ENCODE results near the gene TMEM91.
"Not testable (repeated sequence)": the region's sequence is repeated elsewhere in the genome, so short reads cannot be mapped to it uniquely, and the experiment has no call there.

Gene TMEM91

DNA sequence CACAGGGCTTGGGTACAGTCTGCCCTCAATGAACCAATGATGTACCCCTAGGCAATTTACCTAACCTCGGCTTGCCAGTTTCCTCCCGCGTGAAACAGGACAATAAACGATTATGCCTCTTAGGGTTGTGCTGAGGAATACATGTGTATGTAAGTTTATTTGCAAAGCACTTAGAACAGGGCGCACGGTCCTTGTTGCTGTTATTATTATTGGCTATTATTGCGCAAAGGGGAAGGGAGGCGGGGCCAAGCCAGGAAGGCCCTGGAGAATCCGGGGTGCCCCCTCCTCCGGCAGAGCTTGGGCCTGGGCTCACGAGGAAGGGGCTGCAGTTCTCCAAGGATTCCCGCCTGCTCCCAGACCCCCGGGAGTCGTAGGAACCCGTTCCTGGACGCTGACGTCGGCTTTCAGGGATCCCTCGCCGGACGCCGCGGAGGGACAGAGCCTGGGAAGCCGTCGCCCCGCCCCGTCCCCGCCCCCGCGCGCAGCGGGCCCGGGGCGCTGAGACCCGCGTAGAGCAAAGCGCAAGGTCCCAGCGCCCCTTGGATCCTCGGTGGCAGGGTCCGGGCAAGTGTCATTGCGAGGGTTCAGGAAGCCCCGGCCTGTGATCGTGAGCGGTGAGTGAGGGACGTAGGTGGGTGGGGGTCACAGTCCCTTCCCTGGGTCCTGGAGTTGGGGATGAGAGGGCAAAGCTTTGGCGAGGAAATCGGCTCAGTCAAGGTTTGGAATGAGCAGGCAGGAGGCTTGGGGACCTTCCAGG lies at the start of gene TMEM91:
Gene TMEM91 (plus strand): TSS at position 293 of the 757 bp plus-strand sequence. CDS start 1,777 bp downstream, outside the sequence.
- no peak for DNase-seq

DNA sequence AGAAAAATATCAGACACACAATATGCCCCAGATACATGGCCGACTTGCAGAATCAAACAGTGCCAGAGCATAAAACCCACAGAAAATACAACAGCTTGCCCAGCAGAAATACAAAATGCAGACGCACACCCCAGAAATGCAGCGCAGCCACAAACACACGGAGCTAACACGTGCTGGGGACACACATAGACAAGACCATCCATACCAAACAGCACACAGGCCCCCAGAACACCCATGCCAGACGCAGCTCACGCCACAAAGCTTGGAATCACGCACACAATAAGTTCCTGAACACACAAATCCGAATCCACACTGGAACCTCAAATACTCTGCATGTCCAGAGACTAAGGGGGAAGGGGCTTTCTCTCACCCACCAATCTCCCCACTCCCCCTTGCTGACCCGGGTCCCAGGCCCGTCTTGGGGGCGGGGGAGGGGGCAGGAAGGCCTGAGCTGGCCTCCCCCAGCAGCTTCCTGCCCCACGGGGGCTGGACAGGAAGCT lies 49.2 kb upstream of the TMEM91 start:
- DNase-seq: no peak

DNA sequence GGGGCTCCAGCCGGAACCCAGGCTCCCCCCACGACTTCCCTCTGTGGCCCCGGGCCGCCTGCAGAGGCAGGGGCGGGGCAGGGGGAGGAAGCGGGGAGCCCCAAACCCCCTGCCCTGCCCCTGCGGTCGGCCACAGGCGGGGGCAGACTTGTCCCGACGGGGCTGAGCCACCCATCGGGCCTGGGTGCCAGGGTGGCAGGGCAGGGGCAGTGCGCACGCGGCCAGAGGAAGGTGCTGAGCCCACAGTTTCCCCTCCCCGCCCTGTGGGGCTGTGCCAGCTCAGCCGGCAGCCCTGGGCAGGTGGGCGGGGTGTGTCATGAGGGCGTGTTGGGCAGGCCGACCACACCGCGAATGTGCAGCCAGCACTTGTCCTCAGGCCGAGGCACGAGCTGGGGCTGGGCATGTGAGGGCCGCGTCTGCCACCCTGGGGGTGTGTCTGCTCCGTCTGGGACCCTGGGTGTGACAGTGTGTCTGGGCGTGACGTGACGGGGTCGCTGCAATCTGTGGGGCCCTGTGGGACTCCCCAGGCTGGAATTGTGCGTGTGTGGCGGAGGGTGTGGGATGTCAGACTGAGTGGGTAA lies 48.7 kb upstream of the TMEM91 start:
- DNase-seq: peak; percentile 87

DNA sequence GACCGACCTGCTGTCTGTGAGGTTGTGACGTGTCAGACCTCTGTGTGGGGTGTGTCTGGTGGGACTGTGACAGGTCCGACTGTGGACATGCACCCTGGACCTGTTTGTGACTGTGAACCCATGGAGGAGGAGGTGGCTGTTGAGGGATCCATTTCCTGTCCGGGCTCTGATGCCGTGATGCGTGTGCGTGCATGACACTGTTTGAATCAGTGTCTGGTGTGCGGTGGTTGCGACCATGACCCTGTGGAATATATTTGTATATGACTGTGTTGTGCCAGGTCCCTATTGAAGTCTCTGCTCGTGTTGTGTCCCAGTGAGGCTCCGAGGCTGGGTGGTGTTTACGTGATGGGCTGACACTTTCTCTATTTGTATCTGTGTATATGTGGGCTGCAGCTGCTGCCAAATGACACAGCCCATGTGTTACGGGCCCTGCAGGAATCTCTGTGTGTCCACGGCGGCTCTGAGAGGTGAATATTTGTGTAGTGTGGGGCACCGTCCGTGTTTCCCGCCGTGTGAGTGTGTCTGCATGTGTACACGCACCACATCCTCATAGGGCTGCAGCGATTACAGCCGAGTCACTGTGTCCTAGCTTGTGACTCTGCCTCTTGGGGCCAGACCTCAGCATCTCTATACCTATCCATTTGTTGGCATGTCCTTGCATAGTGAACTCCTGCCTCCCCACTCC lies 48.0 kb upstream of the TMEM91 start:
- no peak for DNase-seq

DNA sequence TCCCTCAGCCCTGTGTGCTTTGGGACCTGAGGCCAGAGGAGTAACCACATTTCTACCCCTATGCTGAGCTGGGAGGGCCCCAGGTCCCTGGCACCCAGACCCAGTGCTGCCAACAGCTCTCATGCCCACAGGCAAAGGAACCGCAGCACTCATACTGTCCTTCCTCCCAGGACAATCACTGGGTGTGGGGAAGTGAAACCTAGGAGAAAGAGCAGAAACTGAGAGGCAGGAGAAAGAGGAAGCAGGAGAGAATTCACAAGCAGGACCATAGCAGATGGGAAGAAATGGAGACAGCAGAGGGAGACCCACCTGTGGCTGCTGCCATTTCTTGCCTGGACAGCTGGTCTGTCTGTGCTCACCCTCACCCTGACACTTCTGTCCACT lies 47.5 kb upstream of the TMEM91 start:
- no peak for DNase-seq

DNA sequence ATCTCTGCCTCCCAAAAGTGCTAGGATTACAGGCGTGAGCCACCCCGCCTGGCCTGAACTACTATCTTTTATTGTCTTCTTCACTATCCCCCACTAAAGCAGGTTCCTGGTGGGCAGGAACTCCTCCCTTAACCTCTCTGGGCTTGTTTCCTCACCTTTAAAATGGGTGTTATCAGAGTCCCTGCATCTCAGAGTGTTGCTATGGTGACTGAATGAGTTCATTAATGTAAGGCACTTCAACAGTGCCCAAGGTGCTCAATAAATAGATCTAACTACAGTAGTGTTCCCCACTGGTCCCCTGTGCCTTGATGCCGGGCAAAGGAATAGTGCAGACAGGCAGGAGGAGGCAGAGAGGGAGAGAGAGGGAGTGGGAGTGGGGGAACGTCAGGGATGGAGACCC lies 45.9 kb upstream of the TMEM91 start:
- no peak for DNase-seq

DNA sequence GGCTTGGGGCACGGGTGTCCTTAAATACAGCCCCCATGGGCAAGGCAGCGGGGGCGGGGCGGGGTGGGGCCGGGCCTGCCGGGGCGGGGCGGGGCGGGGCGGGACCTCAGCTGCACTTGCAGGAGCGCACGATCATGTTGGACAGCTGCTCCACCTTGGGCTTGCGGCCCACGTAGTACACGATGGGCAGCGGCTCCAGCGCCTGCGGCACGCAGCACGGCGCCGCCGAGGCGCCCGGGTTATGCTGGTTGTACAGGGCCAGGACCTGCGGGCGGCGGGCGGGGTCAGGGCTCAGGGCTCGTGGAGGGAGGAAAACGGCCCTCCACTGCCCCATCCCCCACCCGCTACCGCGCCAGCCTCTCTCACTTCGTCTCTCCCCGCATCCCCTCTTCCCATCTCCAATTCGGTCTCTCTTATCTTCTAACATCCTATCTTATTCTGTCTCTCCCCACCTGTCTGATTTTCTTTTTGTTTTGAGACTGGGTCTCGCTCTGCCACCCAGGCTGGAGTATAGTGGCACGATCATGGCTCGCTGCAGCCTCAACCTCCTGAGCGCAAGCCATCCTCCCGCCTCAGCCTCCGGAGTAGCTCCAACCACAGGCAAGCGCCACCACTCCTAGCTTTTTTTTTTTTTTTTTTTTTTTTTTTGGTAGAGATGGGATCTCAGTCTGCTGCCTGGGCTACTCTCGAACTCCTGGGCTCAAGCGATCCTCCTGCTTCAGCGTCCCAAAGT lies 45.2 kb upstream of the TMEM91 start:
- DNase-seq: no peak

DNA sequence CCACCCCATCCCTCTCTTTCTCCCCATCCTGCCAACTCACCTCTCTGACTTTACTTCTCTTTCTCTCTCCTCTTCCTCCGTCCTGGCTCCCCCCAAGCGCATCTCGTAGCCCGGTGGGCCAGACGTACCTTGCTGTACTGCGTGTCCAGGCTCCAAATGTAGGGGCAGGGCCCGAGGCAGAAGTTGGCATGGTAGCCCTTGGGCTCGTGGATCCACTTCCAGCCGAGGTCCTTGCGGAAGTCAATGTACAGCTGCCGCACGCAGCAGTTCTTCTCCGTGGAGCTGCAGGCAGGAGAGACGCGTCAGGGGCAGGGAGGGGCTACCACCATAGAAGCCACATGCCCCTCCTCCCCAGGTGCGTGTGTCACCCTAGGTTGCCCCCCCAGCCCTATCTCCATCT lies 44.3 kb upstream of the TMEM91 start:
- DNase-seq: no peak

DNA sequence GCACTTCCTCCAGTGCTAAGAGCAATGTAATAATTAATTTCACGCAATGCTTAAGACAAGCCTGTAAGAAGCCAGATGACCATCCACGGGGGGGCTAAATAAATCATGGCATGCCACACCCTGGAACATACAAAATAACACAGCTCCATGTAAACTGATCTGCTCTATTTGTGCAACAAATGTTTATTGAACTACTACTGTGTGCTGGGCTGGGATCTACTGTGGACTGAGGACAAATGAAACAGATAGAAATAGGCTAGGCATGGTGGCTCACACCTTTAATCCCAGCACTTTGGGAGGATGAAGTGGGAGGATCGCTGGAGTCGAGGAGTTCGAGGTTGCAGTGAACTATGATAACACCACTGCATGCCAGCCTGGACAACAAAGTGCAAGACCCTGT lies 43.9 kb upstream of the TMEM91 start:
- DNase-seq: no peak

DNA sequence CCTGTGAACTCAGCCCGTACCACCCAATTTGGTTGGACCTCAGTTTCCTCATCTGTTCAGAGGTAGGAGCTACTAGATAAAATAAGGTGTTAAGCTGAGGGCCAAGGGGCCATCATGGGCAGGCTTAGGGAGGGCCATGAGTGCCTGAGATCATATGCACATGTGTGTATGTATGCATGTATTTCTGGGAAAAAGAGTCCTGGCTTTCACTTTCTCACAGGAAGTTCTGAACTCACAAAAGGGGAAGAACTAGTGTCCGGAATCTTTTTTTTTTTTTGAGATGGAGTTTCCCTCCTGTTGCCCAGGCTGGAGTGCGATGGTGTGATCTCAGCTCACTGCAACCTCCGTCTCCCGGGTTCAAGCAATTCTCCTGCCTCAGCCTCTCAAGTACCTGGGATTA lies 41.5 kb upstream of the TMEM91 start:
- DNase-seq: no peak

DNA sequence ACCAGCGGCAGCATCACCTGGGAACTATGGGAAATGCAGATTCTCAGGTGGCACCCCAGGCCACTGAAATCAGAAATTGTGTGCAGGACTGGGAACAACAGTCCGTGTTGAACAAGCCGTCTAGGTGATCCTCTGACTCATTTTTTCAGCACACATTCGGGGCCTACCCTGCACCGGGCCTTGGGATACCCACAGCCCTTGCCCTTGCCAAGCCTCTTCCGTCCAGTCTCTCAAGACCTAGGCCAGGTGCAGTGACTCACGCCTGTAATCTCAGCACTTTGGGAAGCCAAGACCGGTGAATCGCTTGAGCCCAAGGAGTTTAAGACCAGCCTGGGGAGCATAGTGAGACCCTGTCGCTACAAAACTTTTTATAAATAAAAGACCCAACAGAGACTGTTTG lies 40.9 kb upstream of the TMEM91 start:
- DNase-seq: no peak

DNA sequence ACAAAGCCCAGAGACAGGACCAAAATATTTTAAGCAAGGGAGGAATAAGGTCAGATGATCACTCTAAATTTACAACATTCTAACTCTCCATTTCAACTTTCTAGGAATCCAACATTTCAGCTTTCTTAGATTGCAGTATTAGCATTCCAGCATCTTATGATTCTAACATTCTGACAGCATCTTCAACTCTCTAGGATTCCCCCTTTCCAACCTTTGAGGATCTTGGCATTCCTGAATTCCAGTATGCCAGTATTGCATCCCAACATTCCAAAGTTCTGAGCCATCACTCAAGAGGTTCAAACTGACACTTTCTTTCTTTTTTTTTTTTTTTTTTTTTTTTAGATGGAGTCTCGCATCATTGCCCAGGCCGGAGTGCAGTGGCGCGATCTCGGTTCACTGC lies 36.4 kb upstream of the TMEM91 start:
- DNase-seq: no peak

DNA sequence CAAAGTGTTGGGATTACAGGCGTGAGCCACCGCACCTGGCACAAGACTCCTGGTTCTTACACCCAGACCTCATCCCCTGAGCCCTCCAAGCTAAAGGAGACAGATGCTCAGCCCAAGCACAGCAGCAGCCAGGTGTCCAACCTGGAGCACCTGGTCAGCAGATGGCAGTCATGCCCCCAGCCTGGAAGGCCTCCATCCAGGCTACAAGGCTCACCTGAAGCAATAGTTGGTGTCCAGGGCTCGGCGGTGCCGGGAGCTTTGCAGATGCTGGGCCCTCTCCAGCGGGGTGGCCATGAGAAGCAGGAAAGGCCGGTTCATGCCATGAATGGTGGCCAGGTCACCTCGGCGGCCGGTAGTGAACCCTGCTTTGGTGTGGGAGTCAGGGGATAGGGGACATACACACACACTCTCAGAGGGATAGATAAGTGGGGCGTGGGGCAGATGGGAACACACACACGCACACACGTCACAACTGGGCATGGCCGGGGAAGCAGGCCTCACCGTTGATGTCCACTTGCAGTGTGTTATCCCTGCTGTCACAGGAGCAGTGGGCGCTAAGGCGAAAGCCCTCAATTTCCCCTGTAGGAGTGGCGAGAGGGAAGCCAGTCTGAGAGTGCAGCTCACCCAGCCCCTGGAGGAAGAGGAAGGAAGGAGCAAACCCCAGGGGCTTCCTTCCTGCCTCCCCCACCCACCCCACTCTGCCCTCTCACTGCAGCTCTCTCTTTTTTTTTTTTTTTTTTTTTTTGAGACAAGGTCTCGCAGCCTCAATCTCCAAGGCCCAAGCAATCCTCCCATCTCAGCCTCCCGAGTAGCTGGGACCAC lies 34.5 kb upstream of the TMEM91 start:
- no peak for DNase-seq

DNA sequence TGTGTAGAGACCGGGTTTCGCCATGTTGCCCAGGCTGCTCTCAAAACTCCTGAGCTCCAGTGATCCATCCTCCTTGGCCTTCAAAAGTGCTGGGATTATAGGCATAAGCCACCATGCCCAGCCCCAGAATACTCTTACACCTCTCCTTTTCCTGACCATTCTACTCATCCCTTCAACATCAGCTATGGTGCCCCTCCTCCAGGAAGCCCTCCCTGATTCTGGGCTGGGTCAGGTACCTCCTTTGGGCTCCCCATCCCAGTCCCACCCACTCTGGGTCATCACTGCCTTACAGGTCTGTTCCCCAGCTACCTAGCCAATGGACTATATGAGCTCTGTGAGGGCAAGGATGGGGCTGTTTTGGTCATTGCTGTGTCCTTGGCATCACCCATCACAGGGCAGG lies 32.2 kb upstream of the TMEM91 start:
- DNase-seq: no peak

DNA sequence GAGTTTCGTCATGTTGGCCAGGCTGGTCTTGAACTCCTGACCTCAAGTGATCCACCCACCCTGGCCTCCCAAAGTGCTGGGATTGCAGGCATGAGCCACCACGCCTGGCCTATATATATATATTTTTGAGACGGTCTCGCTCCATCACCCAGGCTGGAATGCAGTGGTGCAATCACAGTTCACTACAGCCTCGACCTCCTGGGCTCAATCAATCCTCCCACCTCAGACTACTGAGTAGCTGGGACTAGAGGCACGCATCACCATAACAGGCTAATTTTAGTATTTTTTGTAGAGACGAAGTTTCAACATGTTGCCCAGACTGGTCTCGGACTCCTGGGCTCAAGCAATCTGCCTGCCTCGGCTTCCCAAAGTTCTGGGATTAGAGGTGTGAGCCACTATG lies 29.4 kb upstream of the TMEM91 start:
- DNase-seq: not testable (repeated sequence)

DNA sequence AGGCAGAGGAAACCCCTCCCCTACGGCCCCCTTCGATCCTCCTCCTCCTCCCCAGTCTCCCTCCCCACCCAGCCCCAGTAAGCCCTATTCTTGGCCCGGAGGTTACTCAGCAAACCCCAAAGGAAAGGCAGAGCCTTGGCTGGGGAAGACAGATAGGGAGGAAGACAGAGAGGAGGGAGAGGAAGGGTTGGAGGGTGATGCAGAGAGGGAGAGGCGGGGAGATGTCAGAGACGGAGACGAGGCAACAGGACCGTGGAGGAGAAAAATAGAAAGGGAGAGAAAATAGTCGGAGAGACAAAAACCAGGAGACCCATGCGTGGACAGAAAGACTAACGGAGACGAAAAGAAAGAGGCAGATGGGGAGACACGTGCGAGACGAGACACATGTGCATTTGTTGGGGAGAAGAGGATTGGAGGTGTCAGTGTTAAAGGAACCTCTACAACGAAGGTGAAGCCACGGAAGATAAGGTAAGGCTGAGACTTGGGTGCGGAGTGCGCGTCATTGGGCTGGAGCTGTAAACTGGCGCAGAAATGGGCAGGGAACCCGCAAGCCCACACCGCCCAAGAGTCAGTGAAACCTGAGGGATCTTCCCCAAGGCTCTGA lies 25.5 kb upstream of the TMEM91 start:
- DNase-seq: no peak

DNA sequence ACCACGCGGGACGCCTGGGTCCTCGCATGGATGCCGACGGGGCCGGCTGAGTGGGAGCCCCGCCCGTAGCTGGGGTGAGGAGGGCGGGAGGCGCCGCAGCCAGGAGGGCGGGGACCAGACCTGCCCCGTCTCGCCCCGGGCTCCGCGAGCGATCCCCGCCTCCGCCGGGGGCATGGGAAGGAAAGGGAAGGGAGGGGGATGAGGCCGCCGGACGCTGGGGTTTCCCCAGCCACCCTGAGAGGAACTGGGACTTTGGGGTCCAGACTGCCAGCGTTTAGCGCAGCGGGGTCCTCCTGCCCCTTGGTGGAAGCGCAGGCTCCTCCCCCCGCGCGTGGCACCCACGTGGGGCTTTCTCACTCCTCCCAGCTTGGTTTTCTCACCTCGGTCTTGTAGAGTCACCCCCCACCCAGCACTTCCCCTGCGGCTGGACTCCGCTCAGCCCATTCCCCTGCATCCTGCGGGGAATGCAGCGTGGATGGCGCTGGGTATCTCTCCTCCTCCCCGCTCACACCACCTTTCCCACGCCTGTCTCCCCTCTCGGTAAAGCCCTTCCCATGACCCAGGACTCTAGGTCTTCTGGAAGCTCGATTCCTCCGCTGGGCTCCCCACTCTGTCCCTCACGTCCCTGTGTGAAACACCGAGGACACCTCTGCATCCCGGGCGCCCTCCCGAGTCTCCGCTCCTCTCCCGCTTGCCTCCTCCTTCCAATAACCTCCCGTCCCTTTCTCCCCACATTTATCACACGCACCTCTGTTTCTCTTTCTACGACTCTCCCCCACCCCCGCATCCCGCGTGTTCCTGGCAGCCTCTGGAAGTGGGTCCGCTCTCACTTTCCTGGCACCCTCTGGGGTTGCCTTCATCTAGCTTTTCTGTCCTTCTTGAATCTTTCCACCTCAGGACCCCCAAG lies 24.7 kb upstream of the TMEM91 start:
- peak; percentile 84 for DNase-seq

DNA sequence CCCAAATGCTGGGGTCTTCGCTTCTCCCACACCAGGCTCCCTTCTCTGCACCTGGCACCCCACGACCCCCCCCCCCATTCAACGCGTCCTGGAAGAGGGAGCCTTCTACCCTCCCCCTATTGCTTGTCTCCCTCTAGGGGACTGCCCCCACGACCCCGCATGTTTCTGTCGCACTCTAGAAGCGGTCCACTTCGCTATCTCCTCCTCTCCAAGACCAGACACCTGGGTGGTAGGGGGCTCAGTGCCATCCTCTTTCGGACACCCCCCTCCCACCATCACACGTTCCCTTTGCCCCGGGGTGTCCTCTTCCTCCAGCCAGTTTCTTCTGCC lies 24.1 kb upstream of the TMEM91 start:
- no peak for DNase-seq

DNA sequence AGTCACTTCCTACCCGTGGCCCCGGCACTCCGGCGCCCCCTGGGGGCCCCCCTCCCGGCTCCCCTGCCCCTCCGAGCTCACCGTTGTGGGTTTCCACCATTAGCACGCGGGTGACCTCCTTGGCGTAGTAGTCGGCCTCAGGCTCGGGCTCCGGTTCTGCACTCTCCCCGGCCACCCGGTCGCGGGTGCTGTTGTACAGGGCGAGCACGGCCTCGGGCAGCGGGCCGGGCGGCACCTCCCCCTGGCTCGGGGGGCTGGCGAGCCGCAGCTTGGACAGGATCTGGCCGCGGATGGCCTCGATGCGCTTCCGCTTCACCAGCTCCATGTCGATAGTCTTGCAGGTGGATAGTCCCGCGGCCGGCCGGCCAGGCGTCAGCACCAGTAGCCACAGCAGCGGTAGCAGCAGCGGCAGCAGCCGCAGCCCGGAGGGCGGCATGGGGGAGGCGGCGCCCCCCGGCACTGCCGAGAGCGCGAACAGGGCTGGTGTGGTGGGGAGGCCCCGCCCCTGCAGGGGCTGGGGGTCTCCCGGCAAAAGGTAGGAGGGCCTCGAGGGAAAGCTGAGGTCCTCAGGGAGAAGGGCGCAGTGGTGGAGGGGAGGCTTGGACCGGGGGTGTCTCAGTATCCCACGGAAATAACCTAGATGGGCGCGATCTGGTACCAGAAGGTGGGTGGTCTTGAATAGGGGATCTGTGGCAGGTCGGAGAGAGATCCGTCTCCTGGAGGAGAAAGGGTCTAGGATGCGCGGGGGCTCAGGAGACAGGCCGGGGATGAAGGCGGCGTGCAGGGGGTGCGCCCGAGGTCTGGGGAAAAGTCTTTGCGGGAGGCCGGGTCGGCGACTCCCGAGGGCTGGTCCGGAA lies 23.5 kb upstream of the TMEM91 start:
- peak; percentile 70 for DNase-seq
